NK-92 treated with Interleukin-12 subunit alpha and Interleukin-12 subunit beta, amount 100 ng/mL, for 24 hours (cell line): ENCODE results near the gene SNRPB.
"Not testable (repeated sequence)": the region's sequence is repeated elsewhere in the genome, so short reads cannot be mapped to it uniquely, and the experiment has no call there.

Experiments
- DNase-seq: peaks from one replicate; lab custom pipeline; 2025; lab: John Stamatoyannopoulos, UW

SNRPB gene

GRCh38 chr20:2470423-2471193 lies at the start of gene SNRPB:
TSS of gene SNRPB (minus strand) at chr20:2470789. CDS start at chr20:2470690, 99 bp downstream.
- DNase-seq, result peak; percentile 95

GRCh38 chr20:2519115-2519809 lies 48.7 kb upstream of the SNRPB start:
- DNase-seq, result no peak

GRCh38 chr20:2518558-2518957 lies 48.0 kb upstream of the SNRPB start:
- no peak for DNase-seq

GRCh38 chr20:2518096-2518495 lies 47.5 kb upstream of the SNRPB start:
- no peak for DNase-seq

GRCh38 chr20:2516399-2516798 lies 45.8 kb upstream of the SNRPB start:
- no peak for DNase-seq

- no peak for DNase-seq
Observed at GRCh38 chr20:2515203-2515602, 44.6 kb upstream of the SNRPB start.

GRCh38 chr20:2509794-2510193 lies 39.2 kb upstream of the SNRPB start:
- no peak for DNase-seq

GRCh38 chr20:2509468-2509781 lies 38.8 kb upstream of the SNRPB start:
- DNase-seq, result no peak

GRCh38 chr20:2508631-2509467 lies 38.3 kb upstream of the SNRPB start, which contains the start of gene ZNF343:
TSS of gene ZNF343 (minus strand) at chr20:2508915. CDS start at chr20:2493895, 15,020 bp downstream.
- peak; percentile 66 for DNase-seq

- DNase-seq, result no peak
Observed at GRCh38 chr20:2507875-2508630, 37.5 kb upstream of the SNRPB start.

- DNase-seq, result no peak
Observed at GRCh38 chr20:2507464-2507863, 36.9 kb upstream of the SNRPB start.

- not testable (repeated sequence) for DNase-seq
Observed at GRCh38 chr20:2506426-2506825, 35.8 kb upstream of the SNRPB start.

GRCh38 chr20:2504803-2505202 lies 34.2 kb upstream of the SNRPB start:
- not testable (repeated sequence) for DNase-seq

GRCh38 chr20:2502808-2503384 lies 32.3 kb upstream of the SNRPB start:
- DNase-seq, result not testable (repeated sequence)

GRCh38 chr20:2485661-2486060 lies 15.1 kb upstream of the SNRPB start:
- DNase-seq, result no peak

GRCh38 chr20:2485080-2485479 lies 14.5 kb upstream of the SNRPB start:
- no peak for DNase-seq

- no peak for DNase-seq
Observed at GRCh38 chr20:2483504-2483903, 12.9 kb upstream of the SNRPB start.

GRCh38 chr20:2480381-2480780 lies 9.8 kb upstream of the SNRPB start:
- no peak for DNase-seq

GRCh38 chr20:2476742-2477615 lies 6.4 kb upstream of the SNRPB start:
- no peak for DNase-seq
